A204.1 (cell line): ENCODE measurements around the gene AREG.
"Not testable (repeated sequence)": the region's sequence is repeated elsewhere in the genome, so short reads cannot be mapped to it uniquely, and the experiment has no call there.

Experiments used
- FAIRE-seq: peaks from 2 replicates; lab custom pipeline; 2012; peaks lifted over from hg19 to GRCh38; lab: Jason Lieb, UNC

AREG gene, protein sequence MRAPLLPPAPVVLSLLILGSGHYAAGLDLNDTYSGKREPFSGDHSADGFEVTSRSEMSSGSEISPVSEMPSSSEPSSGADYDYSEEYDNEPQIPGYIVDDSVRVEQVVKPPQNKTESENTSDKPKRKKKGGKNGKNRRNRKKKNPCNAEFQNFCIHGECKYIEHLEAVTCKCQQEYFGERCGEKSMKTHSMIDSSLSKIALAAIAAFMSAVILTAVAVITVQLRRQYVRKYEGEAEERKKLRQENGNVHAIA

DNA sequence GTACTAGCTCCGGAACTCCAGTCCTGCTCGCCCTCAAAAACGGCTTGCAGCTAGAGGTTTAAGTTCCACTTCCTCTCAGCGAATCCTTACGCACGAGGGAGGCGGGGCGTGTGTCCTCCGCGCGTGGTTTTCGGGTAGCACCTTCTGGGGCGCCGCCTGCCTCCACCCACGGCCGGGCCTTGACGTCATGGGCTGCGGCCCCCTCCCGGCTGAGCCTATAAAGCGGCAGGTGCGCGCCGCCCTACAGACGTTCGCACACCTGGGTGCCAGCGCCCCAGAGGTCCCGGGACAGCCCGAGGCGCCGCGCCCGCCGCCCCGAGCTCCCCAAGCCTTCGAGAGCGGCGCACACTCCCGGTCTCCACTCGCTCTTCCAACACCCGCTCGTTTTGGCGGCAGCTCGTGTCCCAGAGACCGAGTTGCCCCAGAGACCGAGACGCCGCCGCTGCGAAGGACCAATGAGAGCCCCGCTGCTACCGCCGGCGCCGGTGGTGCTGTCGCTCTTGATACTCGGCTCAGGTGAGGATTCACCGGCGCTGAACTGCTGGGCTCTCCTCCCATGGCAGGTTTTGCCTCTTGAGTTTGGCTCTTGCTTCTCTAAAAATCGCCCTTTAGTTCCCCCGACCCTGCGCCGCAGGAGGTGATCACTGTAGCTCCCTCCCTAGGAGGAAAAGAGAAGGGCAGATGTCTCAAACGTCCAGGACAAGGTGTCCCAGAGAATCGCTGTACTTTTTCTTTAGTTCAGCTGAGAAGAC lies at the start of gene AREG:
AREG (plus strand) TSS at position 246 of the 752 bp plus-strand sequence; CDS start at position 456, 210 bp downstream.
- no peak for FAIRE-seq

DNA sequence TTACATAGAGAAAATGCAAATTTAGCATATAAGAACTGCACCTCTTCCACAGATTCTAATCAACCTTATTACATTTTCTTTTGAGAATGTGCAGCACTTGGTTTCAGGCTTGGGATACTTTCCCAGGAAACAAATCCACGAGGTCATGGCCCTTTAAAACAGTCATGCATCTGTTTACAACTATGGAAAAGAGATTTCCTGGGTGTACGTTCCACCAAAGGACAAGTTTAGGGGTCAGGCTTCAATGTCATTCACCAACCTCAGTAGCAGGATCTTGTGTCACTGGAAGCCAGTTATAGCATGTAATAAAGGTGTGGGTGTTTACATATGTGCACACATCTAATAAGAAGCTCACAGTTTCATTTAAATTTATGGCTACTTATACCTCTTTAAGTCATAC lies 49.3 kb upstream of the AREG start:
- FAIRE-seq, result no peak

DNA sequence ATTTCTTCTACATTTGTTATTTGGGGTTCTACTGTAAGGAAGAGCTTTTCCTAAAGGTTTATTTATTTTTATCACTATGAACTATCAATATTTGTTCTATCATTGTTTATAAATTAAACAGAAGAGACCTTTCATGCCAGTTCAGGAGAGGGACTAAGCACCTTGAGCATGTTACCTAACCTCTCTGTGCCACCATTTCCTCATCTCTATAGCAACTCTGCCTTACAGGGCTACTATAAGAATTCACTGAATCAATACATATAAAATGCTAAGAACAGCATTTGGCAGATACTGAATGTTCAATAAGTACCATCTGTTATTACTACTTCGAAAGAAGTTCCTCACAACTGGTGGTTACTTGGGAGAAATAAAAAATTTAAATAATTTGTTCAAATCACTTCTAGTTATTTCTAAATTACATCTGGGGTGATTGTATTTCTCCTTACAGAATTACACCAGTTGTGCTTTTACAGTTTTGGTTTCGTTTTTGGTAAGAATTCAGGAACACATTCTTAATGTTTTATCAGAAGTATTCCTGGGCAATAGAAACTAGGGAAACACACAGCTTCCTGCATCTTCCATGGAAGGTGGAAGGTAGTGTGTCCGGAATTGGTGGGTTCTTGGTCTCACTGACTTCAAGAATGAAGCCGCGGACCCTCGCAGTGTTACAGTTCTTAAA lies 47.0 kb upstream of the AREG start:
- no peak for FAIRE-seq

DNA sequence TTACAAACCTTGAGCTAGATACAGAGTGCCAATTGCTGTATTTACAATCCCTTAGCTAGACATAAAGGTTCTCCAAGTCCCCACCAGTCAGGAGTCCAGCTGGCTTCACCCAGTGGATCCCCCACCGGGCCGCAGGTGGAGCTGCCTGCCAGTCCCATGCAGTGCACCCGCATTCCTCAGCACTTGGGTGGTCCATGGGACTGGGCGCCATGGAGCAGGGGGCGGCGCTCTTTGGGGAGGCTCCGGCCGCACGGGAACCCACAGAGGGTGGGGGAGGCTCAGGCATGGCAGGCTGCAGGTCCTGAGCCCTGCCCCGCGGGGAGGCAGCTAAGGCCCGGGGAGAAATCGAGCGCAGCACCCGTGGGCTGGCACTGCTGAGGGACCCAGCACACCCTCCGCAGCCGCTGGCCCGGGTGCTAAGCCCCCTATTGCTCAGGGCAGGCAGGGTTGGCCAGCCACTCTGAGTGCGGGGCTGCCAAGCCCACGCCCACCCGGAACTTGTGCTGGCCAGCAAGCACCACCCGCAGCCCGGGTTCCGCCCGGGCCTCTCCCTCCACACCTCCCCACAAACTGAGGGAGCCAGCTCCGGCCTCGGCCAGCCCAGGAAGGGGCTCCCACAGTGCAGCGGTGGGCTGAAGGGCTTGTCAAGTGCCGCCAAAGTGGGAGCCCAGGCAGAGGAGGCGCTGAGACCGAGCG lies 45.9 kb upstream of the AREG start:
- not testable (repeated sequence) for FAIRE-seq

DNA sequence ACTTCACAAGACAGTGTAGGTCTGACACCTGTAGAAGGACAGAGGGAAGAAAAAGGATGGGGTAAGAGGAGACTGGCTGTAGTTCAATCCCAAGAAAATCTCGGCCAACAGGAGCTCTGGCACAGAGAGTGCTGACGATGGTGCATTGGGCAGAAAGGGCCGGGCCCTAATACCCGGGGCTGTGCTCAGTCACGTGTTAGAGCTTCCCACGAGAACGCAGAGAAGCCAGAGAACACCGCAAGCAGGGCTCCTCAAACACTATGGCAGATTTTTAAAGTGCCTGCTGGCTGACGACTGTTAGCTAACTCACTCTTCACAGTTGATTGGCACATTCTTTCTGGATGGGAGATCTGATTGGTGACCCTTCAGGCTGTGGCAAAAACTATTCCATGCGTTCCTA lies 44.5 kb upstream of the AREG start:
- no peak for FAIRE-seq

DNA sequence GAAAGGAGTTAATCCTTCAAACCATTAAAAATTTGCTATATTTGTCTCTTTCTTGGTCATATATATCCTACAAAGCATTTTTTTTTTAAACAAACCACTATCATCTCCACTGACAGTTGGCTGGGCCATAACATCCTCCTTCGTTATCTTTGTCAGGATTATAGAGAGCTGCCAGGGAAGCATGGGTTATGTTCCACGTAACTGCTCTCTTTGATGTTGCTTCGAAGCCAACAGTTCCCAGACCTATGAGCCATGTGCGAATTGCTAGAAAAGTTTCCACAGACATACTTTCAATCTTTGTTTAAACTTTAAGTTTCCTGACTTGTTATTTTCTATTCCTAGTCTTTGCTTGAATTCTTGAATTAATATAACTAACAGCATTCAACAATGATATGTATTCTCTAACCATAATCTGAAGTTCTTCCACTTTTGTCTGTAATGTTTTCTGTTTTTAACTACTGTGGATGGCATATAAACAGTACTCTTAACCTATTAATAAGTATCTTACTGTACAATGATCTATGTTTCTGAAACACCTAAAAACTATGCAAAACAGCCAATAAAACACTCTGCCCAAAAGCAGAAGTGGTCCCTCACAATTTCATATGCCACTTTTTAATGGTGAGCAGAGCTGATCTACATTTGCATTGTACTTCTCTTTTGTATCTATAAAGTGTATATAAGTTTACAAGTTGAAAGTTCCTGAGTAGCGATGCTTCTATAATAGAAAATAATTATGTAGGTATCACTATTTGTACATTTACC lies 42.1 kb upstream of the AREG start:
- no peak for FAIRE-seq

DNA sequence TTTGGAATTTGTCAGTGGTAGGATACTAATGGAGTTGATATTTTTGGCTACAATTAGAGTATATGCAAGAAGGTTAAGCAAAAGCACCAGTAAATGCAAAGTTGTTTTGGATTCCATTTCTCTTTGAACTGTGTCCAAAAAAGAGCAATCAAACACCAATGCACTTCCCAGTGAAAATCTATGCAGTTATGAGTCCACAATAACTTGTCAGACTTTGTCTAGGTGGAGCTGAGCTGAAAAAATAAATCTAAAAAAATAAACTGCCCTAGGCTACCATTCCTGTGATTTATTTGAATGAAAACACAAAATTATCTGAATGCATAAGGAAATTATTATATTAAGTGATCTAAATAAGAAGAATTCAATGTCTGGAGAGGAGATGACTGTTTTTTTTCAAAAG lies 37.0 kb upstream of the AREG start:
- FAIRE-seq, result no peak

DNA sequence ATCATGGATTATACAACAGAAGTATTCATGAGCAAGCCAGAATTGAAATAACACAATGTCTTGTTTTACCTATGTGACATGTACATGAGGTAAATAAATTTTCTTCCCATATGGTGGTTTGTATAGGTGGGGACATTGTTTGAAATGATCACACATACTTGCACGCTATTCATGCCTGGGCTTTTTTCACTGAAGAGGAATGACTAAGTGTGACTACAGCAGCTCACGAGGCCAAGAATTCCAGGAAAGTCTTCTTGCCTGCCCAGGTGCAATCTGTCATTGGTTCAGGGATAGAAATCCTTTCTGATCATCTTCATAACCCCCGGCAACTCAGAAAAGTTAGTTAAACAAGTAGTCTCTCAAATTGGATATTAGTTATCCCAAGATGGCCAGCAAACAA lies 36.3 kb upstream of the AREG start:
- no peak for FAIRE-seq

DNA sequence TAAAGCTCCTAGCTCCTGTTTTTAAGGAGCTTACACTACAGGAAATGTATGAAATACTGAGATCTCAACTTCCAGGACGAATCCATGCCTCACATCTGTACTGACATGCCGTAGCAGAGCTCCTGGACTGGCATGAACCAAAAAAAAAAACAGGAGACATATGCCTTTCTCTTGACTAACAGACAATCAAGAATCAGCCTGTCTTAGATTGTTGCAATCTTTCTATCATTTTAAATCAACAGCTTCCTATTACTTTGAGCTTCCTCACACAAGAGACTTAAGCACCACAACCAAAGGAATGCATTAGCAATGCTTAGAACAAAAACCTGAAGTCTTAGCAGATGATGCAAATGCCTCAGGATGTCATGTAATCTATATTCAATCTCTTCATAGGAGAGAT lies 34.7 kb upstream of the AREG start:
- no peak for FAIRE-seq

DNA sequence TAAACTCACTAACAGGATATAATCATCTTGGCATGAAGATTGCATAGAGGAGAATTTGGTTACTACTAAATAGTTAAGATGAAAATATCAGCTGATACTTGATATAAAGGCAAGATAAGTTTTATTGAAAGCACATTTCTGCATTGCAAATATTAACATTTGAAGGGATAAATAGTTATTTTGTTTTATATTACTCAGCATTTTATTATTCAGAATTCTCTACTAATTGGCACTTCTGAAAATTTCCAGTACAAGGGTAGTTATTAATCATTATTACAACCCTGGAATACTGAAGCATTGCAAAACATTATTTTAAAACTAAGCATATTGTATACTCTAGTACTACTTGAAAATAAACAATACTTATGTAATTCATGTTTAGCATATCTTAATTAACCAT lies 32.7 kb upstream of the AREG start:
- FAIRE-seq, result no peak

DNA sequence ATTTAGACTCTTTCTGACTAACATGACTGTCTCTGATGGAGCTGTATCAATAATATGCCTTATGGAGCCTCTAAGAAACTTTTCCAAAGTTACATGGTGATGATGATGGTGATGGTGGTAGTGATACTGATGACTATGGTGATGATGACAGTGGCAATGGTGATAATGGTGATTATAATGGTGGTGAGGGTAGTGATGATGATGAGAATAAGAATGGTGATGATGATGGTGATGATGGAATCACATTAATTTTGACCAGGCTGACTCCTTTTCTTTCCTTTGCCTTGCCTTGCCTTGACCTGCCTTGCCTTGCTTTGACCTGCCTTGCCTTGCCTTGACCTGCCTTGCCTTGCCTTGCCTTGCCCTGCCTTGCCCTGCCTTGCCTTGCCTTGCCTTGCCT lies 31.7 kb upstream of the AREG start:
- no peak for FAIRE-seq

DNA sequence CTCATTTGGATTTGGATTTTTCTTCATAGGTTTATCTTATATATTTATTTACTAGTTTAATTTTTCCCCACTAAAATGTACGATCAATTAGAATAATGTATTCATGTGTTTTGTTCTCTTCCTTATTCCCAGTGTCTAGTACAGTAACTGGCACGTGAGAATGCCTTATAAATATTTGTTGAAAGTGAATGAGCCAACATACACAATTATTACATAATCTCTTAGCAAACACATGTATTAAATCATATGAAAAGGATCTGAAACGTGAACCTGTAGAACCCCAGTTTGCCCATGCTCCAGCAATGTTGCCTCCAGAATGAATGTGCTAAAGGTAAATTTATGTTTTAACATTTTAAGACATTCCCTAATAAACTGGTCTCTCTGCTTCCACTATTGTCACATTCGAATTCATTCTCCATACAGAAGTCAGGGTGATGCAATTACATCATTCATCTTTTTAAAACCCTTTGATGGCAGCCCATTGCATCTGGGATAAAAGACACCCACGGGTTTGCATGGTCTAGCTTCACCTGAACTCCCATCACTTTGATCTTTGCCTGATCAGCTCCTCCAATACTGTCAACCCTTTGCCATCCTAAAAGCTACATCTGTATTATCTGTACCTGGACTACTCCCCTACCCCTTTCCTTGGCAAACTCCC lies 30.7 kb upstream of the AREG start:
- no peak for FAIRE-seq

DNA sequence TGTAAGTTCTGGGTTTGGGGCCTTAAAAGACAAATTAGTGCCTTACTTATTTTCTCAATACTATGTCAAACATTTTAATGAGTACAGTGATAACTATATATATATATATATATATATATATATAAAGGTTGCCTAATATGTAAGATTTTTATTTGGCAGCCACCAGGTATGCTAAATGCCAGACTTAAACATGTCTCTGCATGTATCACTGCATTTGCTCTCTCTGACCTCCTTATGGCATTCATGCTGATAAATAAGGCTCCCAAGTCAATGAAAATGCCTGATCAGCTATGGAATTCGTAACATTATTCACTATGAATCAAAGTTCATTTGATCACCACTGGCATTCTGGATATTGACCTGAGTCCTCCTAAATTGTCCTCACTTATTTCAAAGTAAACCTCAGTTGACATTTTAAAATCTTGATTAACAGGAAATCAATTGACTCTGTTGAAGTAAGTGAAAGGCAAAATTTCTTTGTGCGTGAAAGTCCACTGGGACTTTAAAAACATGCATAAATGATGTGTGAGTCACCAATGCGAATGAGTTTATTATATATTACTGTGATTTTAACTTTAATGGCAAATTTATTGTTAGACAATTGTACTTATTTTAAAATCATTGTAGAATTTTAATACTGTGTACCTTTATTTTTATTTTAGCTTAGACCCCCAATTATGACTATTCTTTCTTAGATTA lies 29.2 kb upstream of the AREG start:
- no peak for FAIRE-seq

DNA sequence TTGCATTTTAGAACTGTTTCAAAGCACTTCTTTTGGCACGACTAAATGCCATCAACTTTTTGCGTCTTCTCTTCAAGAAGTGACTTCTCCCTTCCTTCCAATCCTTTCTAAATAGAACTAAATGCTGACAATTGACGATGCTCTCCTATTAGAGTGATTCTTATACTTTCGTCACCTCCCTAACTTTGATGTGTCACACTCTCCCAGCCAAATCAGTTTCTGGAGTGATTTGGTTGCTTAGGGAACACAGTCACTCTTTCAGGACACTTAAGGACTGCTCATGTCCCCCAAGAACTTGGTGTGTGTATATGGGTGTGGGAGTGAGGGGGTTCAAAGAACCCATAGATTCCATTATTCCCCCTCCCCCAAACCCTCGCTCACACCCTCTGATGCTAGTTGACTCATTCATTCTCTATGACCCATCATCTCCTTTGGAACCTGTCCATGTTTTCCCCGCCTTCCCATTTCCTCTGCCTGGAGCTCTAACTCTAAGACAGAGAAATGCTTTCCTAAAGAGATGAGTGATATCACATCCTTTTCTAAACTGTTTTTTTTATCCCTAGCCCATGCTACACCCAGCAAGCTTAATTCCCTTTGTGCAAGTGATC lies 26.8 kb upstream of the AREG start:
- no peak for FAIRE-seq

DNA sequence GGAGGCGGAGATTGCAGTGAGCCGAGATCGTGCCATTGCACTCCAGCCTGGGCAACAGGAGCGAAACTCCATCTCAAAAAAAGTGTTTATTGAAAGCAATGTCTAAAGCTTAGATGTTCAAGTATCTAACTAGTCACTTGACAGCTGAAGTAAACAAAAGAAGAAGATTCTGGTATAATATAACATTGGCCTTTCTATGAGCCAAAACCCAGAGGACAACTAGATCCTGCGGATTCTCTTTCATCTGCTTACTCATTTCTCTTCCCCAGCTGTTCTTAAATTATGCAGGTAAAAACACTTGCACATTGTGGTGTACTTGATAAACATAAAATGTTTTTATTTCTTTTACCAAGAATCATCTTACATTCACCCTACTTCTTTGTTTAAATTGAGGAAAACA lies 24.1 kb upstream of the AREG start:
- no peak for FAIRE-seq

DNA sequence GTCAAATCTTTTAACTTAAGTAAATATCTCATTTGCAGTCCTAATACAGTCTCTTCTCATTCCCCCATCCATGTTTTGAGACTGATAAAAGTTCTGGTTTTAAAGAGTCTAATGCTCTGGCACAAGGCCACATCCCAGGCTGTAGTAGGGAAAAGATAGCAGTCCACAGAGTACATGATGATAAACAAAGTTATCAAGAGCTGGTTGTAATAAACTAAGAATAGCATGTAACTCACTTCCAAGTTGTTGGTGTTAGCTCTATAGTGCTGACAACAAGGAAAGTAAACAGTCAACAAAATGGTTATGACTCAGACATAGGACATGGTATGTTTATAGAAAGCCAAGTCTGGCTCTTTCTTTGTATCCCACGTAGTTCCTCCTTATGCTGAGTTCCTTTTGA lies 21.8 kb upstream of the AREG start:
- FAIRE-seq, result no peak

DNA sequence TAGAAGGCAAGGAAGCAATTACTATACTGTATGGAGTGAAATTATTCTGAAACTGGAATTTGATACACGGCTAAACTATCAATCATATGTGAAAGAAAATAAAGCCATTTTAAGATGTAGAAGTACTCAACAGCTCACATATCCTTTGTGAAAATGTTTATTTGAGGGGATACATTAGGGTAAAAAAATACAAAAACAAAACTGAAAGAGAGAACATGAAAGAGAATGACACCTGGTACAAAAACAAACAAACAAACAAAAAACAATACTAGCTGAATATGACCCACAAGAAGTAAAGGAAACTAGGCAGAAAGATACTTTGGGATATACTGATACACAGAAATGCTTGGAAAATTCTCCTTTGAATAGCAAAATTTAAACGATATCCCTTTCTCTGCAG lies 20.8 kb upstream of the AREG start:
- FAIRE-seq, result no peak

DNA sequence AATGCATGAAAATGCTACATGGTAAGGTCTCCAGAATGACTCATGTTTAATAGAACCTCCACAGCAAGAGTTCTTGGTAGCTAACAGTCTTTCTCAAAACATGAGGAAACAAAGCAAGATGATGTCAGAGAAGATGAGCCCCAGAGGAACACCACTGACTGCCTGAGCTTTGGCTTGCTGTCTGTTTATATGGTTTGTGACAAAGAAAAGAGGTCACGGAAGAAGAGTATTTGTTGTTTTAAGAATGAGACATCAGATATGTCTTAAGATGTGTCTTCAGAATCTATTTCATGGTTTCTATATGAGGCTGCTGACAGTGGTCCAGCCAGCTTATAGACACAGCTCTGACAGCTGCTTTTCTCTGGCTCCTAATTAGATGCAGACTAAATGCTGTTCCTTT lies 18.8 kb upstream of the AREG start:
- FAIRE-seq, result no peak

DNA sequence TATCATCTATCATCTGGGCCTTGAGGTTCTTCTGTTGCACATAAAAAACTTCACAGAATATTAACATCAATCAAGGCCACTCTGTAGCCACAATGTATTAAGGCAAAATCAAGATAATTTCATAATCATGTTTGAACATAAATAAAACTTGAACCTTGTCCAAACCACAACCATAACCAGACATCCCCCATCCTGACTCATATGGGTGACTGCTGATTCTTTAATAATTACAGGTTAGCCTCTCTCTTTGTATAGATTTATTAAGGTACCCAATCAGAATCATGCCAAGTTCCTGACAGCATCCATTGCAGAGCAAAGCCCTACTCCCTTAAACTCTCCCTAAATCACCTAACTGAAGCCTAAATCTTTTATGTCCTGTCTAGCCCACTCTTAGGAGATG lies 16.7 kb upstream of the AREG start:
- no peak for FAIRE-seq

DNA sequence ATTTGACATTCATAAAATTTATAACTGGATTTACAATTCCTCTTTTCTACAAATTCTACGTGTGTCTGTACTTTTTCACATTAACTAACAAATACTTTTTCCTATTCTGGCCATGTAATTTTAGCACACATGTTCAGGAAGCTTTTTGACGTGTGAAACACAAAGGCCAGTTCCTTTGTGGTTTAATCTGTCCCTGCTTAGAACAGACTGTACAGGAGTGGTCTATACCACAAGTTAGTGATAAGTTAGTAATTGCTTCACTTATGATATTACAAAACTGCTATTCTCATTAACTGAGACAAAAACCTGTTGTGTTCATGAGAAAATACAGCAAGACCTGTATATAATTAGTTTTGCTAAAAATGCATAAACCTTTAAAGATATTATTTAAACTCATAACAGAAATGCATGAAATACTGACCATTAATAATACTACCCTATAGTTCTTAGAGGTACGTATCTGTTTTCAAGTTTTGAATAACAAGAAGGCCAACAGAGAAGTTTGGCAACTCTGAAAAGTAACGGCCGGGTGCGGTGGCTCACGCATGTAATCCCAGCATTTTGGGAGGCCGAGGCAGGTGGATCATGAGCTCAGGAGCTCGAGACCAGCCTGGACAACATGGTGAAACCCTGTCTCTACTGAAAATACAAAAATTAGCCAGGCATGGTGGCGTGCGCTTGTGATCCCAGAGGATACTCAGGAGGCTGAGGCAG lies 13.7 kb upstream of the AREG start:
- FAIRE-seq, result no peak
